SU-DHL-6 (cell line): ENCODE data around the gene INO80D.

Experiments used
- CTCF ChIP-seq: fragments of 200-600 bp; sonication (generic); IDR thresholded peaks from one replicate; pipeline ENCODE4 v1.5.1; 2017; ENCODE audit warnings: antibody characterized with exemption, mild to moderate bottlenecking, low read length, moderate library complexity; ENCODE audit not compliant: insufficient read depth, poor library complexity, severe bottlenecking
- EZH2phosphoT487 ChIP-seq: fragments of 200-600 bp; sonication (generic), shearing (Covaris generic); conservative IDR thresholded peaks from 2 replicates; pipeline ENCODE4 v1.6.1; 2018; ENCODE audit warnings: mild to moderate bottlenecking, antibody characterized with exemption, low read length, moderate library complexity, mixed read lengths

GRCh38 chr2:206088248-206088647 is 2.3 kb upstream of the INO80D start:
- no peak for TF ChIP-seq EZH2phosphoT487
- no peak for TF ChIP-seq CTCF
